ENCODE data around the gene TAF5L.
"Not testable (repeated sequence)": the region's sequence is repeated elsewhere in the genome, so short reads cannot be mapped to it uniquely, and the experiment has no call there.

Gene TAF5L

DNA sequence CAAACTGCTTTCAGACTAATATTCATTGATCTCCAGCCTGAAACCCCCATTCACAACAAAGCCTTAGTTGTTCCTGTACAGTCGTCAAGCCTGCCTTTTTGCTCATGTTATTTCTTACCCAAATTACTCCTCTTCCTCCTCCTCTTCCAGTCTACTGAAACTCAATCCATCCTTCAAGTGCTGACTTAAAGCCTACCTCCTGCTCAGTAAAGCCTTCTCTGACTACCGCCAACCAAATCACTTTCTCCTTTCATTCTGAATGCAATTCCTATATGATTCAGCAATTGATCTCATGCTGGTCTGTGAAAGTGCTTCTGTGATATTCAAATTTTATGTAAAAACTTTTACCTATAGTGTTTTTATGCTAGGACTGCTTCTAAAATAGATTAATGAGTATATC lies 18.6 kb downstream of the TAF5L start:
- FAIRE-seq (no peak), DNase-seq (ENCODE audit: low spot score) (no peak)

DNA sequence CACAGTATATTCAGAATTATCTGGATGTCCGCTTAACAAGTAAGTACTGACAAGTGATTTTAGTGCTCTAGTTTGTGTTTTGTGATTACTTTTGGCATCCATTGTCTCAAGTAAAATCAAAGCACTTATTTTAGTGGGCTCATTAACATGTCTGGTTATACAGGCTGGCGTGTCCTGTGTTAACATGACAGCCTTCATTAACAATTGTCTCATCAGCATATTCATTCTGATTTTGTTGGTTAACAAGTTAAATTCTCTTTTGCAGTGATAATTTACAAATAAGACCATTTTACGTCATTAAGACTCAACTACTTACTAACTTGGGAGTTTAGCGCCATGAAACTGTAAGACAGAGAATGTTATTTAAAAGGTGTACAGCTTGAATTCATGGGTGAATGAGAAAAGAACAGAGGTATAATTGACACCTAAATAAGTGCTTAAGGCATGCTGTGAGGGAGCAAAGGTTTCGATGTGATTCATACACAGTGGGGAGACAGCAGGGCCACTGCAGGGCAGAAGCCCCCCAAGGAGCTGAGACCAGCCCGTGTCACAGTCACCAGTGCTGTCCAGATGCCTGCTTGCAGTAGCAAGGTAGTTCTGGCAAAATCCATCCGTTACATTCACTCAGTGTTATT lies 22.4 kb downstream of the TAF5L start:
- no peak for FAIRE-seq

DNA sequence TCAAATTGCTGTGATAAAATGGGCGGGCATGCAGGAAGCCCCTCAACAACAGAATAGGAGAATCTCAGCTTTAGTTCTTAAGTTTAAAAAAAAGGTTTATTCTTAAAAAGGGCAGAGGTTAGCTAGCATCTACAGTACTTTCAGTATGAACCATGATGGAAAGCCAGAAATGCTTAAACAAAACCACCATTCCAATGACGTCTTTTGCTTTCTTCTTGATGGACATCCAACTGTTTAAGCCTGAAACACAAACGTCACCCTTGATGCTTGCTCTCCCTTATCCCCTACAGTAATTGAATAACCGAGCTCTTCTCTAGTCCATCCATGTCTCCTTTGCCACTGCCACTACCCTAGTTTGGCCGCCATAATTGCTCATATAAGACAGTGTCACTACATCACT lies 25.7 kb downstream of the TAF5L start:
- DNase-seq (ENCODE audit: low spot score) (no peak), FAIRE-seq (no peak)

More for the DNA sequence above, 22.4 kb downstream of the TAF5L start:
- DNase-seq (ENCODE audit: low spot score), result no peak

DNA sequence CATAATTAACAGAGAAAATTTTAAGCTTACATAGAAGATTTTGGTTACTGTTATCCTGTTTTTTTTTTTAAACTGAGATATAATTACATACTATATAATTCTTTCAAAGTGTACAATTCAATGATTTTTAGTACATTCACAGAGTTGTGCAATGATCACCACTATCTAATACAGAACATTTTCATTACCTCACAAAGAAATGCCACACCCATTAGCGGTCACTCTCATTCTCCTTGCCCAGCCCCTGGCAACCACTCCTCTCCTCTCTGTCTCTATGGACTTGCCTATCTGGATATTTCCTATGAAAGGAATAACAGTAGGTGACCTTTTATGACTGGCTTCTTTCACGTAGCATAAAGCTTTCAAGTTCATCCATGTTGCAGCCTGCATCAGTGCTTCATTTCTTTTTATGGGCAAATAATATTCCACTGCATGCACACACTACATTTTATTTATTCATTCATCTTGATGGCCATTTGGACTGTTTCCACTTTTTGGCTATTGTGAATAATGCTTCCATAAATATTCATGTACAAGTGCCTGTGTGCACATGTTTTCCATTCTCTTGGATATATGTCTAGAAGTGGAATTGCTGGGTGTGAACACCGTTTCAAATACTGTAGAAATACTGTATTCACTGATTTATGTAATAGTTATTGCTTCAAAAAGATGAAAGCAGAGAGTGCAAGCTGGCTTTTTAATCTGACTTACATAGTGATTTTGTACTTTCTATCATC lies 26.5 kb downstream of the TAF5L start:
- no peak for FAIRE-seq

DNA sequence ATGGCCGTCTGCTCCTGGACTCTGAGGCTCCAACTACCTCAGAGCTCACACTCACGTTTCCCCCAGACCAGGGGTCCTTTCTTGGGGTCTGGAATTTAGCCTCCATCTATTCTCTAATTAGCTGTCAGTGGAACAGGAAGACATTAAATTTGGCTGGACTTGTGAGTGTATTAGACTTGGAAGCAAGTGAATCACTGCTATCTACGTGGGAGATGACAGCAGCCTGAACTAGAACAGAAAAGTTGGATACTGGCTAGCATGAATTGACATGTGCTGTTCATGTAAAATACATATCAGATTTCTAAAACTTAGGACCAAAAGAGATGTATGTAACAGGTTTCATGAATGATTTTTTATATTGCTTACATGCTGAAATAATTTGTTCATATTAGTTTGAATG lies 28.0 kb downstream of the TAF5L start:
- DNase-seq (ENCODE audit: low spot score) (no peak), FAIRE-seq (no peak)

More for the DNA sequence above, 26.5 kb downstream of the TAF5L start:
- DNase-seq (ENCODE audit: low spot score), result no peak

DNA sequence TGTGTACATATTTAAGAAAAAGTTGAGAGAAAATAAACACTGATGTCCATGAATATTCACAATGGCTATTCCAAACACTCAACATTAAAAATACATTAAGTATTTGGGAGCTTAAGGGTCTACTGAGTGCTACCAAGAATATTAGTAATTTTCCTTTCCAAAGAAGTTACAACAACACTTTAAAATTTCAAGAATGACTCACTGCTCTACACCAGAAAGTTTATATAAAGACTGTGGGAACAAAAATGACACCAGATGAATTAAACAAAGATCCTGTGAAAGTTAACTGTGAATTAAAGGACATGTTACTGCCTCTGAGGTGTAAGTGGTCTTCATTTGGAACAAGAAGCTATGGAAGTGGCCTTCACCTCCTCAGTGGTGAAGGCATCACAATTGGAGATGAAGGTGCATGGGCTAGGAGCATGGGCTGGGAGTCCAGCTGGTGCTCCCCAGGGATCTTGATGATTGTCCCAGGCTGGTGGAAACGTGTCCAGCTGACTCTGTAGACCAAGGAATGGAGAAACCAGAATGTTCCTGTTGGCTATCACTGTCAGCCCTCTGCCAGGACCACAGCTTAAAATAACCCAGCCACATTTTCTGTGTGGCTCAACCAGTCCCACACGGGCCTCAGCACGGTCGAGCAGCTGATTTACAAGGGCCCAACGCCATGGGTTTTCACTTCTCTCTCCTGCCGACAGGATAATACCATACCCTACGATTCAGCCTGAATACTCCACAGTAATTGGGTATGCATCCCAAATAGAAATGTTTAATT lies 28.8 kb downstream of the TAF5L start:
- no peak for FAIRE-seq
- no peak for DNase-seq (ENCODE audit: low spot score)

DNA sequence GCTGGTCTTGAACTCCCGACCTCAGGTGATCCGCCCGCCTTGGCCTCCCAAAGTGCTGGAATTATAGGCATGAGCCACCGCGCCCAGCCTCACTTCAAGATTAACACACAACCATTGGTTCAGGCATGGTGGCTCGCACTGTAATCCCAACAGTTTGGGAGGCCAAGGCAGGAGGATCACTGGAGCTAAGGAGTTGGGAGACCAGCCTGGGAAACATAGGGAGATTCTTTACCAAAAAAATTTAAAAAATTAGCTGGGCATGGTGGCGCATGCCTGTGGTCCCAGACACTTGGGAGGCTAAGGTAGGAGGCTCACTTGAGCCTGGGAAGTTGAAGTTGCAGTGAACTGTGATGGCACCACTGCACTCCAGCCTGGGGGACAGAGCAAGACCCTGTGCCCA lies 30.0 kb downstream of the TAF5L start:
- not testable (repeated sequence) for DNase-seq (ENCODE audit: low spot score); FAIRE-seq

DNA sequence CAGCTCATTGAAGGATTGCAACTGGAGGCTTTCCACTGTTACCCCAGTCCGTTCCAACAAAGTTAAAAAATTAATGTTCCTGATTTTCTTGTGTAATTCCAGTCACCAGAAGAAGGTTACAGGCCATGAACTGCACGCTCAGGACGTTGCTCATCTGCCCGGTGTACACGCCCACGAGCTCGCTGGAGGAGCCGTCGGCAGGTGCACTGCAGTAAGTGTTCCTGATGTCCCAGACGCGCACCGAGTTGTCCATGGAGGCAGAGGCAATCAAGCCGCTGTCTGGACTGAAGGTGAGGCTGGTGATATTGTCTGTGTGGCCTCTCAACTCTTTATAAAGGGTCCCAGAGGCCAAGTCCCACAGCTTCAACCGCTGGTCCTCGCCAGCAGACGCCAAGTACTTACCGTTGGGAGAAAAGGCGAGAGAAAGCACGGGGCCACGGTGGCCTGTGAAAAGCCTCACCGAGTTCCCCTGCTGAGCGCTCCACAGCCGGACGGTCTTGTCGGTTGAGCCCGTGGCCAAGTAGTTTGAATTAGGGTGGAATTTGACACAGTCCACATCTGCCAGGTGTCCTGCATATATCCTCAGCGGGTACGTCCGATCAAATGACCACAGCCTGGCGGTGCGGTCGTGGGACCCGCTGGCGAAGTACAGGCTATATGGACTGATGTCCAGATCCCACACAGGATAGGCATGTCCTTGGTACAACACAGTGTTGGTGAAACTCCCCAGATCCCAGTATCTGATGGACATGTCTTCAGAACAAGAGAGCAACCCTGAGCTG lies 31.5 kb downstream of the TAF5L start:
- DNase-seq (ENCODE audit: low spot score) (no peak), FAIRE-seq (no peak)

DNA sequence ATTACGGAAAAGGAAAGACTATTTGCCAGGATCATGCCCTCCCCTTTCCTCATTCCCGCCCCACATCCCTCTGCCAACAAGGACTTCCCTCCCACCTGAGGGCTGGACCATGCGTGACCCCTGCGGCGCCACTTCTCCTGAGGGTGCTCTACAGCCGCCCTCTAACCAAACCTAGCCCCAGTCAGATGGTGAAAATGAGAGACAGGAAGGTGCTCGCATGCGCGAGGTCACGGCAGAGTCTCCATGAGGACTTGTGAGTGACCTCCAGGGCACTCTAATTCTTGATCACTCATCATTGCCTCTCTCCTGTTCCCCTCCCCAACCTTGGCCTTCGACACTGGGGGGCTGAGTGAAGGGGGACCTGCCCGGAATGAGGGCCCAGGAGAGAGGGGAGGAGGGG lies 32.1 kb downstream of the TAF5L start:
- FAIRE-seq, result no peak
- DNase-seq (ENCODE audit: low spot score), result no peak

DNA sequence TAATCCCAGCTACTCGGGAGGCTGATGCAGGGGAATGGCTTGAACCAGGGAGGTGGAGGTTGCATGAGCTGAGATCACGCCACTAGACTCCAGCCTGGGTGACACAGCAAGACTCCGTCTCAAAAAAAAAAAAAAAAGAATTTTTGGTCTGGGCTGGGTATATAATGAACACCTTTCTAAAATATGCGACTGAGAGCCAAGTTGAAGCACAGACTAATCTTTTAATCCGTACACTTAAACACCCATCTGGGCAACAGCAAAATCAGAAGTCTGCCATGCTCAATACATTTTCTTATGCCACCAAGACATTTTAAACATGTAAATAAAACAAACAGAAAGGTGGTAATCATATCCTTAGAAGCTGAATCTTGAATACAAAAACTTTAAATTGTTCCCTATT lies 35.8 kb downstream of the TAF5L start:
- FAIRE-seq (no peak), DNase-seq (ENCODE audit: low spot score) (no peak)

DNA sequence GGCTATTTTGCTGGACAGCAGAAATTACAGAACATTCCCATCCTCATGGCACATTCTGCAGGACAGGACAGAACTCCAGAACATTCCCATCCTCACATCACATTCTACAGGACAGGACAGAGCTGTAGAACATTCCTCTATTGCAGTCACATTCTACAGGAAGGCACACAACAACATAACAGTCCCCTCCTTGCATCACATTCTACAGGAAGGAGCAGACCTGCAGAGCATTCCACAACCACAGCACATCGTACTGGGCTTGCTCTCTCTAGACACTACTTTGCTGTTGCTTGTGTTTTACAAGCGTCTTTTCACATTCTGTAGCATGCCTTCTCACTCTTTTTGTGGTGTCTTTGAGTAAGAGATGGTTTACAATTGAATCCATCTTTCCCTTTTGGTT lies 40.6 kb downstream of the TAF5L start:
- FAIRE-seq (no peak), DNase-seq (ENCODE audit: low spot score) (no peak)

DNA sequence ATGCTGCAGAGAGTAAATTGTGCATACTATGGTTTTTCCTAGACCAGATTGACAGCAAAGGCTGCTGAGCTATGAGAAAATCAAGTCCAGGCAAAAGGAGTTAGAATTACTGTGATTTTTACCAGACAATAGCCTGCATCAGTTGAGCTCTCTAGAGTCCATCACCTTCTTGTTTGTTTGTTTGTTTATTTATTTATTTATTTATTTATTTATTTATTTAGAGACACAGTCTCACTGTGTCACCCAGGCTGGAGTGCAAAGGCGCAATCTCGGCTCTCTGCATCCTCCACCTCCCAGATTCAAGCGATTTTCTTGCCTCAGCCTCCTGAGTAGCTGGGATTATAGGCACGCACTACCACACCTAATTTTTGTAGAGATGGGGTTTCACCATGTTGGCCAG lies 43.2 kb downstream of the TAF5L start:
- no peak for DNase-seq (ENCODE audit: low spot score)
- no peak for FAIRE-seq

DNA sequence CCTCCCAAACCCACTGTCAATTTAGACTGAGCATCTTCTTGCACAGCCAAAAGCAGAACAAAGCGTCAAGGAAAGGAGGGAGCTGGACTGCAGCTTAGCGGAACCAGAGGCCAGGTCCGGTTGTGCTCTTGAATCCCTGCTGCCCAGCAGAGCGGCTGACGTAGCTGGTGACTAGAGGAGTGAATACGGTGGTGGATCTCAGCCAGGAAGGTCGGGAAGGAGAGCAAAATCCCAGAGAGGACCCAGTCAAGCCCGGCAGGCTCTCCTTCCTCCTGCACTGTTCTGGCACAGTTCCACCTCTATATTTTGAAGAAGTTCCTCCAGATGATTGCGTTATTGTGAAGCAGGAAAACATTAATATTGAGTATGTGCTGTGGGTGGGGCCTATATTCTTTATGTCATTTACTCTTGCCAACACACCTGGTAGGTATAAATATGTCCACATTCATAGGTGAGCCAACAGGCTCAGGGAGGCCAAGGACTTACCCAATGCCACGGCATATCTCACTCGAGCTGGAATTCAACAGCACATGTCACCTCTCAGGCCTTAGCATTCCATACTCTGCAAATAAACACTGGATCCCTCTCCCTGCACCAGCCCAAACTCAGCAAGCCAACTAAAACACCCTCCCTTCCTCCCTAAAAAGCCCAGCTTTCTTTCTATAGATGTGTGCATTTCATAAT lies 43.8 kb downstream of the TAF5L start:
- FAIRE-seq, result no peak
- DNase-seq (ENCODE audit: low spot score), result no peak

DNA sequence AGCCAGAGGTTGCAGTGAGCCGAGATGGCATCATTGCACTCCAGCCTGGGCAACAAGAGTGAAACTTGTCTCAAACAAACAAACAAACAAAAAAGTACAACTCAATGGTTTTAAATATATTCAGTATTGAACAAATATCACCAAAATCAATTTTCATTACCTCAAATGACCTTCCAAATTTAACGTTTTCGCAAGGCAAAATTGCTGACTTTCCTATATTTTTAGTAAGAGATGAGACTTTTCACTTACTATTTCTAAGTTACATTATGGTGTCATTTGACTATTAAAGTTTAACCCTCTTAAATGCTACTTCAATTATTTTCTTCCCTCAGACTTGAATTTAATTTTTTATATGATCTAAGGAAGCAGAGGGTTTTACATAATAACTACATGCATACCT lies 44.4 kb downstream of the TAF5L start:
- FAIRE-seq, result no peak

DNA sequence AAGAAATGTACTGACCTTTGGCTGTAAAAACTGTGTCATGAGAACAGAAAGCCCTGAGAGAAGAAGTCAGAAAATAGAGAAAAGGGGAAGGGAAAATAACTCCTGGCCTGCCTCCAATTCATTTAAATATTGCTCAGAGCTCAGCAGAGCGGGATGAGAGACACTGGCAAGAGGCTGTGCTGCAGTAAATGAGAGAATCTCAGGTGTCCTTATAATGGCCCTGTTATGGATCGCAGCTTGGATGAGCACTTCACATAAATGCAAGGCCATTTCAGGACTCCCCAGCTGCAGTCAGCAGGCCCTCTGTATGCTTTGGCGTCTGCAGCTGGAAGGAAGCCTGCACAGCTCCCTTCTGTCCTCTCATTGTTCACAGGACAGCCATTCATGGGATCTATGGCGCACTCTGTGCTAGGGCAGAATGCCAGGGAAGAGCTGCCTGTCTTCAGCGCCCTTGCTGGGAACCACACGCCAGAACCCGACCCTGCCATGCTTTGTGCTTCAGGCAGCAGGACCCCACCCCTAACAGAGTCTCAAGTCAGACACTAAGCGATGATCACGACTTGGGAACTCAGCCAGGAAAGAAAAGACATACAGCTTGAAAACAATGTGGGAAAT lies 46.8 kb downstream of the TAF5L start:
- FAIRE-seq, result no peak

More for the DNA sequence above, 44.4 kb downstream of the TAF5L start:
- DNase-seq (ENCODE audit: low spot score), result no peak

DNA sequence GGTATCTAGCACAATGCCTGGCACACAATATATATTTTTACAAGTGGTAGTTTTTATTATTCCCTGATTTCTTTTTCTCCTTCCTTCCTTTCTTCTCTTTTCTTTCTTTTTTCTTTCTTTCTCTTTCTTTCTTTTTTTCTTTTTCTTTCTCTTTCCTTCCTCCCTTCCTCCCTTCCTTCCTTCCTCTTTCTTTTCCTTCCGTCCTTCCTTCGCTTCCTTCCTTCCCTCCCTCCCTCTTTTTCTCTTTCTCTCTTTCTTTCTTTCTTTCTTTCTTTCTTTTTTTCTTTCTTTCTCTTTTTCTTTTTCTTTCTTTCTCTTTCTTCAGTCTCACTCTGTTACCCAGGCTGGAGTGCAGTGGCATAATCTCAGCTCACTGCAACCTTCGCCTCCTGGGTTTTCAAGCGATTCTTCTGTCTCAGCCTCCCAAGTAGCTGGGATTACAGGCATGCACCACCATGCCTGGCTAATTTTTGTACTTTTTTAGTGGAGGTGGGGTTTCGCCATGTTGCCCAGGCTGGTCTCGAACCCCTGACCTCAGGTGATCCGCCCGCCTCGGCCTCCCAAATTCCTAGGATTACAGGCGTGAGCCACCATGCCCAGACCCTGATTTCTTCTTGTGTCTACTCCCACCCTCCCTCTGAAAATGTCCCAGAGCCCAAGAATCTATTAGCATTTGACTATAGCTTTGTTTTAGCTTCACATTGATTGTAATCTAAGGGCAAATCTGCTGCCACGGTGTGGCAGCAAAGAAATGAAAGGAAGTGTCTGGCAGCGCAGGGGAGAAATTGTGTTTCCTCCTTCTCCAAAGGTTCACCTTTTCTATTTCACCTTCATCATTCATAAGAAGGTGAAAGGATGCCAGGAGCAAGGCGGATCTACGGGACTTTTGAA lies 47.5 kb downstream of the TAF5L start:
- FAIRE-seq (no peak), DNase-seq (ENCODE audit: low spot score) (no peak)

More for the DNA sequence above, 46.8 kb downstream of the TAF5L start:
- no peak for DNase-seq (ENCODE audit: low spot score)

DNA sequence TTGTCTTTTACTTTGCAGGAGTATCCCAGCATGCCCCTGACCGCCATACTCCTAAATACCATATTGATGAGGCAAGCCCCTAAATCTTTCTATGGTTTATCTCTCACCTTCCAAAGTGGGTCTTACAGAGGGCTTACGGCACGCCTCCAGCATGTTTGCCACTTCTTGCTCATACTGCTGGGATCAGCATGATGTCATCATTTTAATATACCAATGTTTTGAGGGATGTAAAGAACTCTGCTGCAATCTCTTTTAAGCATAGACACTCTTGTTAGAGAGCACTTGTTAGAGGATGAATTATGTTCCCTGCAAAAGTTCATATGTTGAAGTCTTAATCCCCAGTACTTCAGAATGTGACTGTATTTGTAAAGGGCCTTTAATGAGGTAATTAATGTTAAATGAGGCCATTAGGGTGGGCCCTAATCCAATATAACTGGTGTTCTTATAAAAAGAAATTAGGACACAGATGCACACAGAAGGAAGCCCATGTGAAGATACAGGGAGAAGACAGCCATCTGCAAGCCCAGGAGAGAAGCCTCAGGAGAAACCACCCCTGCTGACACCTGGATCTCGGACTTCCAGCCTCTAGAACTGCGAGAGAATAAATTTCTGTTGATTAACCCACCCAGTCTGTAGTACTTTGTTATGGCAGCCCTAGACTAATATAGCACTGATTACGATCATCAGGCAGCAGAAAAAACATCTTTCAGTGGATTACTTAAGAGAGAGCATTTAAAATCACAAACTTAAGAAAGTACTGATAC lies 51.1 kb downstream of the TAF5L start:
- FAIRE-seq, result no peak
- no peak for DNase-seq (ENCODE audit: low spot score)

DNA sequence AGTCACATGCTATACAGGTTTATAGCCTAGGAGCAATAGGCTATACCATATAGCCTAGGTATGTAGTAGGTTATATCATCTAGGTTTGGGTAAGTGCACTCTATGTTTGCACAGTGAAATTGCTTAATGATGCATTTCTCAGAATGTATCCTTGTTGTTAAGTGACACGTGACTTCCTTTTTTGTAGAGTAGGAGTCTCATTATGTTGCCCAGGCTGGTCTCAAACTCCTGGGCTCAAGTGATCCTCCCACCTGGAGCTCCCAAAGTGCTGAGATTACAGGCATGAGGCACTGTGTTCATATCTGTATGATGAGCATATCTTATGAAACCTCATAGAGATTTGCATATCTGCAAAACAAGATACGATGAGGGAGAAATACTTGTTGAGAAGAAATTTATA lies 53.6 kb downstream of the TAF5L start:
- no peak for FAIRE-seq
- no peak for DNase-seq (ENCODE audit: low spot score)
